GM19025 (cell line): Measurements from ENCODE around the gene CD53.
"Not testable (repeated sequence)": the region's sequence is repeated elsewhere in the genome, so short reads cannot be mapped to it uniquely, and the experiment has no call there.

Experiments
- ATAC-seq: cut with Tn5 transposase; IDR thresholded peaks from one replicate; pipeline ENCODE4 v1.9.1; 2021; ENCODE audit warnings: mild to moderate bottlenecking, low read depth, moderate library complexity; ENCODE audit not compliant: unreplicated experiment

Gene CD53

GRCh38 chr1:110872745-110873720 is at the start of gene CD53:
Gene CD53 (plus strand): TSS chr1:110873148. CDS start chr1:110891409, 18,261 bp downstream.
- ATAC-seq: peak; percentile 31

GRCh38 chr1:110824192-110824591 is 48.8 kb upstream of the CD53 start:
- ATAC-seq: no peak

- no peak for ATAC-seq
These were observed 42.9 kb upstream of the CD53 start for GRCh38 chr1:110829955-110830553.

- not testable (repeated sequence) for ATAC-seq
These were observed 39.2 kb upstream of the CD53 start for GRCh38 chr1:110833779-110834178.

- ATAC-seq: no peak
These were observed 26.1 kb upstream of the CD53 start for GRCh38 chr1:110846861-110847260.

- no peak for ATAC-seq
These were observed 22.8 kb upstream of the CD53 start for GRCh38 chr1:110850145-110850544.

GRCh38 chr1:110850627-110851026 is 22.3 kb upstream of the CD53 start:
- no peak for ATAC-seq

GRCh38 chr1:110853135-110853534 is 19.8 kb upstream of the CD53 start:
- no peak for ATAC-seq

- ATAC-seq: no peak
These were observed 16.5 kb upstream of the CD53 start for GRCh38 chr1:110856410-110856809.

GRCh38 chr1:110857964-110858948 is 14.7 kb upstream of the CD53 start:
- ATAC-seq: no peak

GRCh38 chr1:110859062-110859461 is 13.9 kb upstream of the CD53 start:
- no peak for ATAC-seq

GRCh38 chr1:110860174-110860573 is 12.8 kb upstream of the CD53 start:
- no peak for ATAC-seq

GRCh38 chr1:110860620-110861019 is 12.3 kb upstream of the CD53 start:
- ATAC-seq: not testable (repeated sequence)

- not testable (repeated sequence) for ATAC-seq
These were observed 11.0 kb upstream of the CD53 start for GRCh38 chr1:110861942-110862341.

- no peak for ATAC-seq
These were observed 8.7 kb upstream of the CD53 start for GRCh38 chr1:110864287-110864686.

- ATAC-seq: no peak
These were observed 2.1 kb upstream of the CD53 start for GRCh38 chr1:110870721-110871388.

- no peak for ATAC-seq
These were observed 593 bp upstream of the CD53 start for GRCh38 chr1:110872366-110872744.

- no peak for ATAC-seq
These were observed 908 bp downstream of the CD53 start for GRCh38 chr1:110873856-110874255.

- ATAC-seq: no peak
These were observed 1.6 kb downstream of the CD53 start for GRCh38 chr1:110874324-110875215.
